Medulla oblongata (tissue), 1 donor: Measurements from ENCODE around the gene WDR86.

Source experiments
- DNase-seq: peaks from one replicate; pipeline ENCODE4 v3.0.0-alpha.2; 2015; ENCODE audit errors: extremely low spot score

WDR86 gene

DNA sequence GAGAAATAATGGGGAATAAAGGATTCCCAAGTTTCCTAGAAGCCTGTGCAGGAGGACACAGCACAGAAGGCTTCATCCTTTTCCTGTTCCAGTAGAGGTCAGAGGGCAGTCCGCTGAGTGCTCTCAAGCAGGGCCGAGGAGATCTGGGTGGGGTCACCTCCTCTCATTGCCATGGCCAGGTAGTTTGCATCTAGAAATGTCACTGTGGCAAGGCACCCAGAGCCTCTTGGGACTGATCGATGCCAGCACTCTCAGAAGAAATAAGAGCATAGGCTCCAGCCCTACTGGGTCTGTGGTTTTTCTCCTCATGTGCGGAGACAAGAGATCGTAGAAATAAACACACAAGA, 60.4 kb downstream of the WDR86 start:
- DNase-seq, result no peak

- no peak for DNase-seq
Measured at GRCh38 chr7:151348970-151349369, 60.9 kb downstream of the WDR86 start.

GRCh38 chr7:151347200-151347599, 62.6 kb downstream of the WDR86 start:
- DNase-seq, result no peak

- DNase-seq, result no peak
Measured at GRCh38 chr7:151346470-151346769, 63.4 kb downstream of the WDR86 start.

GRCh38 chr7:151345576-151346469, 64.0 kb downstream of the WDR86 start:
- no peak for DNase-seq

DNA sequence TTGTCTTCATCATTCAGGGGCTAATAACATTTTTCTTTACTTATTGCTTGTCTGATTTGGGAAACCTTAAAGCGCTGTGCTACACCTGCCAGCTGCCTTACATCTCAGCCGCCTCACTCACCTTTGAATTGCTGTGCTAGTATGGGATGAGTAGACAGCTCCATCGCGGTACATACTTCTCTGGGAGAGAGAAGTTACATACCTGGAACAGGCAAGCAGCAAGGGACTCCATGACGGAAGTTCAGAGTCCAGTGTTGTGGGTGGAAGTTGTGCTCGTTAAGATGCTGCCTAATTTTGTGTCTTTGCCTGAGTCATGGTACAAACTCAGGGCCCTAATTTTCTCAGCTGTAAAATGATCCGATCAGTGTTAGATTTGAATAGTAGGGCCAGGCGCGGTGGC, 66.3 kb downstream of the WDR86 start:
- no peak for DNase-seq

- no peak for DNase-seq
Measured at GRCh38 chr7:151342811-151343210, 67.0 kb downstream of the WDR86 start.

- DNase-seq, result peak; percentile 26
Measured at GRCh38 chr7:151342102-151342646, 67.7 kb downstream of the WDR86 start.

DNA sequence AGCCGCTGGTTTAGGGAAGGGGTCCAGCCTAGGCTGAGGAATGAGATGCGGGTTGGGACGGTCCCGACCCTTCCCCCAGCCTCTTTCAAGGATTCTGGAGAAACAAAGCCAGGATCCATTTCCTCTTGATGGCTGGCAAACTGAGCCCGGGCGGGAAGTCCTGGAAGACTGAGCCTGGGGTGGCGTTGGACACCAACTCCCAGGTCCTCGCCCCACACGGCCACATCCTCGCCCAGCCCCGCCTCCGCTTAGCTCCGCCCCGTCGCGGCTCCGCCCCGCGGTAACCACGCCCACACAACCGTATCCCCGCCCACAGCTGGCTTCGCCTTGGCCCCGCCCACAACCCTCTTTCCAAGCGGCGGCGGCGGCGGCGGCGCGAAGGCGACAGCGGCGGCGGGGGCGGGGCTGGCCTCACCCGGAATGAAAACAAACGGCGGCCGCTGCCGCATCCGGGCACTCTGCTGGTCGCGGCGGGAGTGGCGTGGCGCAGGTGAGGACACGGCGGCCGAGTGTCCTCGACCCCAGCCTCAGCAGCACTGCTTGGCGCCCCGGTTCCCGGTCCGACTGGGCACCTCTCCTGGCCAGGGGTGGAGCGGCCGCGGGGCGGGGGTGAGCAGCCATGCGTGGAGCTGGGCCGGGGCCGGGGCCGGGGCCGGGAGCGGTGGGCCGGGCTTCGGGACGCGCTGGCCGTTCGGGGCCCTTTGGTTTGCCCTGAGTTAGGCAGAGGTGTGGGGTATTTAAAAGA, 68.3 kb downstream of the WDR86 start, which contains the start of gene NUB1:
Gene NUB1 (plus strand): TSS at position 456 of the 745 bp plus-strand sequence. CDS start 3,538 bp downstream, outside the sequence.
- peak; percentile 89 for DNase-seq

DNA sequence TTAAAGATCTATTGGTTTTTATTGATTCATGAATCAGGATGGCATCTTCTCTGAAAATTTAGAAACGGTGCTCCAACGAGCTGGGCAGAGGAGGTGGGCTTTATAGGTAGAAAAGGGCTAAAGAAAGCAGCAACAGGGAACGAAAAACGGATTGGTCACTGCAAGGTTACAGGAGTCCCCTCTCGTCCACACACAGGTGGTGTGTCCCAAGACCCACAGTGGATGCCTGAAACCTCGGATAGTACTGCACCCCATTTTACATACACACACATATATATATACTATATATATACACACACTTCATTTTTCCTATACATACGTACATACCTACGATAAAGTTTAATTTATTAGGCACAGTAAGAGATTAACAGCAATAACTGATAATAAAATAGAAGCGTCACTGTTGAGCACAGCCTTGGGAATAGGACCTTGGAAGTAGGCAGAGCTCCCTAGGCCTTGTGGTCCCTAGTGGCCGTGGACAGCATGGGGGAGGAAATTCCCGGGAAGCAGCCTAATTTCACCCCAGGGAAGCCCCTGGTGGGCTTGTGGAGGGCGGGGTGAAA, 69.0 kb downstream of the WDR86 start:
- DNase-seq, result no peak

DNA sequence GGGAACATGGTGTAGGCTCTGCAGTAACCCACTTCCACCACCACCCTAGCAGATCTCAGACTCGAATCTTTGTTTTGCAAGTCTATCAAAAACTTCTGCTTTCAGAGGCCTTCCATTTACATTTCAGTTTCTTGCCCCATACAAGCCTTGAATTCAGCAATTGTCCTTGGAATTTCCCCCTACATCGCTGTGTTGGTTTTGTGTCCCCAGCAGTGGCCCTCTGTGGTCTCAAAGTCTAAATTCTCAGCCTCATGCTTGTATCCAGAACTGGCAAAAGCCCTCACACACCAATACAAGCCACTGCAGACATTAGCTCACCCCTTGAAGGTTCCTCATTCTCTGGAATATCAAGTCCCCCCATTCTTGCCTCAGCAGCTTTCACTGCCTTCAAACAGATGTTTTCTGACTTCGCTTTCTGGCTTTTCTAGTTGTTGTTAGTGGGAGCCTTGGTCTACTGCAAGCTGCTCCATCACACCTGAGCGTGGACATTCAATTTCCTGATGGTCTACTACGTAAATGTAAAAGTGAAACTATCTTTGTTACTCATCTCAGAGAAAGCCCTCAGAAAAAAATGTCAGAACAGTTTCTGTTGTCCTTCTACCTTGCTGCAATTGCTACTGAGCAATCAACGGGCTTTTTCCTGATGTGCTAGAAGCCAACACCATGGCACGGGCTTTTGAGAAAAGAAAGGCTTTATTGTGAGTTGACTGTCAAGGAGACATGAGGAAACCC, 70.0 kb downstream of the WDR86 start:
- DNase-seq, result peak; percentile 13

DNA sequence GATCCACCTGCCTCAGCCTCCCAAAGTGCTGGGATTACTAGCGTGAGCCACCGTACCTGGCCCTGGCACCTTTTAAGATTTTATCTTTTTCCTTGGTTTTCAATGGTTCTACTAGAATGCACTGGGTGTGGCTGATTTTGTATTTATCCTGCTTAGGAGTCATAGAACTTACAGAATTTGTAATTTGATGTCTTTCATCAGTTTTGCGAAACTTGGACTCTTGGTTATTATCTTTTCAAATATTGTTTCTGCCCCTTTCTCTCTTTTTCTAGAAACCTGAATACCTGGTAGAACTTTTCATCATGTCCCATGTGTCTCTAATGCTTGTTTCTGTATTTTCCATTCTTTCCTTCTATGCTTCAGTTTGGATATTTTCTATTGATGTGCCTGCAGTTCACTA, 71.0 kb downstream of the WDR86 start:
- no peak for DNase-seq

- no peak for DNase-seq
Measured at GRCh38 chr7:151337346-151337745, 72.5 kb downstream of the WDR86 start.

DNA sequence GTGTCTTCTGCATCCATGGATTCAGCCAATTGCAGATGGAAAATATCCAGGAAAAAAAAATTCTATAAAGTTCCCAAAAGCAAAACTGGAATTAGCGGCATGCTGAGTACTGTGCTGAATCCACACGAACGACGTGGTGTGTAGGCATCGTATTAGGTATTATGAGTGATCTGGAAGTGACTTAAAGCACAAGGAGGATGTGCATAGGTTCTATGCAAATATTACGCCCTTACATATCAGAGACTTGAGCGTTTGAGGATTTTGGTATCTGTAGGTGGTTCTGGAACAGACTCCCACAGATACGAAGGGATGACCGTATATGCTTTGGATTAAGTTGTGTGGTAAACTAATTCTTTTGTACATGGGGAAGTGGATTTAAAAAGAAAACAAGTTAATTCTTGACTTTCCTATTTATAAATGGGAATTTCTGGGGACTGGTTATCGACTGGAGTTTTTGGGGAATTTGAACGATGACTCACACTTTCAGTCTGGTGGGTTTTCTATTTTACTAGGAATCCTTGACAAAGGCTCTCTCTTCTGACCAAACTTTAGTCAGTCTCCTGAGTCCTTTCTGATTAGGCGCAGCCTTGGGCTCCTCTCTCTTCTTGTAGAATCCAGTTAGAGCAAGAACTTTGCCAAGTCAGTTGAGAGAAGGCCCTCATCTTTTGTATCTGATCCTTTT, 73.7 kb downstream of the WDR86 start:
- no peak for DNase-seq

DNA sequence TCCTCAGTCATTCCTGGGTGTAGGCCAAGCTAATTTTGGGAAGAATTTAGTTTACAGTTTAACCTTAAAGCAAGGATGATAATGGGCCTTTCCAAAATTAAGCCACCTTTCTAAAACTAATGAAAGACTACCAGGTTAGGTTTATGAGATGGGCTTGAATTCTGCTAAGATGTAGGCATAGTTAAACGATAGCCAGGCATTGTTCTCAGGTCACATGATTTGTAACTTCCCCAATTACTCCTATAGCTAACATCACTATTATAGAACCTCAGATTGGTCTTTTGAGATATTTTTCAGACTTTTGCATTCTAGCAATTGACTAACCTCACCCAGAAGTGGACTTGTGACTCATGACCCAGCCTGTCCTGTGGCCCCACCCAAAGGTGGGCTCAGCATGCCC, 75.2 kb downstream of the WDR86 start:
- DNase-seq, result no peak
